GM21825 (cell line): Measurements from ENCODE around the gene SNN.

Experiments
- ATAC-seq: cut with Tn5 transposase; IDR thresholded peaks from one replicate; pipeline ENCODE4 v1.9.1; 2021; ENCODE audit warnings: mild to moderate bottlenecking, moderate library complexity; ENCODE audit not compliant: unreplicated experiment

SNN gene

GRCh38 chr16:11667824-11668622 is at the start of gene SNN:
SNN (plus strand) TSS chr16:11668455; CDS start chr16:11676060, 7,605 bp downstream.
- peak; percentile 45 for ATAC-seq

- no peak for ATAC-seq
Measured at GRCh38 chr16:11619327-11619851, 48.9 kb upstream of the SNN start.

DNA sequence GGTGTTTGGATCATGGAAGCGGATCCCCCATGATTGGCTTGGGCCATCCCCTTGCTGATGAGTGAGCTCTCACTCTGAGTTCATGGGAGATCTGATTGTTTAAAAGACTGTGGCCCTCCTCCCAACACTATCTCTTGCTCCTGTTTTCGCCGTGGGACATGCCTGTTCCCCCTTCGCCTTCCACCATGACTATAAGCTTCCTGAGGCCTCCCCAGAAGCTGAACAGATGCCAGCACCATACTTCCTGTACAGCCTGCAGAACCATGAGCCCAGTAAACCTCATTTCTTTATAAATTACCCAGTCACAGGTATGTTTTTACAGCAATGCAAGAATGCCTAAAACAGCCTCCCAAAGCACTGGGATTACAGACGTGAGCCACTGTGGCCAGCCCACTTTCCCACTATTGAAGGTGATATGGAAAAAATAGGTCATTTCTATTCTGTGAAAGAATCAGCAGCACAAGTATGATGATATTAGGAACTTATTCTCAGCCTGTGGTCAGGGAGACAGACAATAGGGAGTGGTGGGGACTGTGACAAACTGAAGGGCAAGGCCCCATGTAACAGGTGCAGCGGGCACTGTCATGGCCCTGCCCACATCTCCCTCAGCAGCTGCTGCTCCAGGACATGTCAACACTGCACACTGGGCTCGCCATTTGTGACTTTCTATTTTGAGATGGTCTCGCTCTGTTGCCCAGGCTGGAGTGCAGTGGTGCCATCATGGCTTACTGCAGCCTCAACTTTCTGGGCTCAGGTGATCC is 47.8 kb upstream of the SNN start:
- no peak for ATAC-seq

GRCh38 chr16:11621539-11621919 is 46.7 kb upstream of the SNN start:
- ATAC-seq, result no peak

GRCh38 chr16:11621920-11622651 is 46.2 kb upstream of the SNN start:
- no peak for ATAC-seq

DNA sequence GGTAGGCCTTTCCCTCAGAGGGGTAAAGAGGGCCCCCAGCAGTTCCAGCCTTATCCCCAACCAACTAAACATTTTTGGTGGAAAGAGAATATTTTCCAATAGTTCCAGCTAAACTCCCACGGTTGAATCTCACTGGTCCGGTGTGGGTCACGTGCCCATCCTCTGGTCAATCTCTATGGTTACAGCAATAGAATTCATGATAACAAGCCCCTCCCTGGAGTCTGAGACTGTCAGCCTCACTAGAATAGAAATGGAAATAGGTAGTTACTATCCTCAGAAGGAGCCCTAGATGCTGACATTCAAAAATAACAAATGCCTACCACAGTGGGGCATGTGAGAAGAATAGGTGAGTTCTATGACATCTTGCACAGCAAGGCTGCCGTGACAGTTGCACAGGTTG is 44.0 kb upstream of the SNN start:
- no peak for ATAC-seq

DNA sequence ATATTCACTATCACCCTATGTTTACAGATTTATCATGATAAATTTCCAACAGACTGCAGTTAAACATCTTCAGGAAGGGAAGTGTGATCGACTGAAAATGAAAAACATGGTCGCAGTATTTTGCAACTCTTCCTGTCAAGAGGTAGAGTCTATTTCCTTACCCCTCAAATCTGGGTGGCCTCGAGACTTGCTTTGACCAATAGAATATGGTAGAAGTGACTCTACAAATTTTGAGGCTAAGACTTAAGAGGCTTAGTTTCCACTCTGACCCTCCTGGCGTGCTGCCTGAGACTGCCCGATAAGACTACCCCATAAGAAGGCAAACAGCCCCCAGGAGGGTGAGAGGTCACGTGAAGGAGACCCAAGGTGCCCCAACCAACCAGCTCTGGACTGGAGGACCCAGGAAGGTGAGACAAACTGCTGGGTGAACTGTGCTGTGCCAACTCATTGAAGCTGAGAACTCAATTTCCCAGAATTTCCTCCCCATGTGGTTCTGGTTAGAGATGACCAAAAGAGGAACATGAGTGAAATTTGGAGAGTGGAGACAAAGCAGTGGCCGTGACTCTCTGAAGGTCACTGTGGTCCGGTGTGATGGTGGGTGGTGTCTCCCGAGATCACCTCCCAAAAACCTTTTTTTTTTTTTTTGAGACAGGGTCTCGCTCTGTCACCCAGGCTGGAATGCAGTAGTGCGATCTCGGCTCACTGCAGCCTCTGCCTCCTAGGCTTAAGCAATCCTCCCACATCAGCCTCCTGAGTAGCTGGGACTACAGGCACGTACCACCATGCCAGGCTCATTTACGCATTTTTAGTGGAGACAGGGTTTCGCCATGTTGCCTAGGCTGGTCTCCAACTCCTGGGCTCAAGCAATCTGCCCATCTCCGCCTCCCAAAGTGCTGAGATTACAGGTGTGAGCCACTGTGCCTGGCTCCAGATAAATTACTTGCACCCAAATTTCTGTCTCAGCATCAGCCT is 43.3 kb upstream of the SNN start:
- ATAC-seq, result no peak

- no peak for ATAC-seq
Measured at GRCh38 chr16:11625769-11626168, 42.5 kb upstream of the SNN start.

DNA sequence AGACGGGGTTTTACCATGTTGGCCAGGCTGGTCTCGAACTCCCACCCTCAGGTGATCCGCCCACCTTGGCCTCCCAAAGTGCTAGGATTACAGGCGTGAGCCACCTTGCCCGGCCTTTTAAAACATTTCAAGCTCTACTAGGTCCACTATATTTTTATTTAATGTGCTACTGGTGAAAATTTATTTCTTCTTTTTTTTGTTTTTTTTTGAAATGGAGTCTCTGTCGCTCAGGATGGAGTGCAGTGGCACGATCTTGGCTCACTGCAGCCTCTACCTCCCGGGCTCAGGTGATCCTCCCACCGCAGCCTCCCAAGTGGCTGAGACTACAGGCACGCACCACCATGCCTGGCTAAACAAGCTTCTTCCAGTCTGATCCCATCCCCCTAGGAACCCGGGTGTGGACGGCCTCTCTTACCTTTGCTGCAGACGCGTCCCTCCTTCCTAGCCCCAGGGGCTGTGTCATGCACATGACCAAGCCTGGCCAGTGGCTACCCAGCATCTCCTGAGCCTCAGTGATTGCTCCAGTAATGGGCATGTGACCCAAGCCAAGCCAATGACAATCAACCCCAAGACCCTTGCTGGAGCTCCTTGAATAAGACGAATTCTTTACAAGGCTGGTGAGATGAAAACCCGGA is 41.5 kb upstream of the SNN start:
- no peak for ATAC-seq

DNA sequence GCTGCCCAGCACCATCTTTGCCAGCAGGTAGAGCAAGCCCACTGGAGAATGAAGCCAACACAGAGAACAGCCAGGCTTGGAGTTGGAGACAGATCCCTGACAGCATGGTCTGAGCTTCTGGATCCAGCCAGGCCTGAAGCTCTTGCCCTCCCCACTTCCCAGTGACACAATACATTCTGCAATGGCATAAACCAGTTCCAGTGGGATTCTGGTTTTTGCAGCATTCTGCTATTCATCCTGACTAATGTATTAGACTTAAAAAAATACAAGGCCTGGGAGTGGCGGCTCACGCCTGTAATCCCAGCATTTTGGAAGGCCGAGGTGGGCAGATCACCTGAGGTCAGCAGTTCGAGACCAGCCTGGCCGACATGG is 41.0 kb upstream of the SNN start:
- ATAC-seq, result no peak

GRCh38 chr16:11627822-11628457 is 40.3 kb upstream of the SNN start:
- ATAC-seq, result no peak

DNA sequence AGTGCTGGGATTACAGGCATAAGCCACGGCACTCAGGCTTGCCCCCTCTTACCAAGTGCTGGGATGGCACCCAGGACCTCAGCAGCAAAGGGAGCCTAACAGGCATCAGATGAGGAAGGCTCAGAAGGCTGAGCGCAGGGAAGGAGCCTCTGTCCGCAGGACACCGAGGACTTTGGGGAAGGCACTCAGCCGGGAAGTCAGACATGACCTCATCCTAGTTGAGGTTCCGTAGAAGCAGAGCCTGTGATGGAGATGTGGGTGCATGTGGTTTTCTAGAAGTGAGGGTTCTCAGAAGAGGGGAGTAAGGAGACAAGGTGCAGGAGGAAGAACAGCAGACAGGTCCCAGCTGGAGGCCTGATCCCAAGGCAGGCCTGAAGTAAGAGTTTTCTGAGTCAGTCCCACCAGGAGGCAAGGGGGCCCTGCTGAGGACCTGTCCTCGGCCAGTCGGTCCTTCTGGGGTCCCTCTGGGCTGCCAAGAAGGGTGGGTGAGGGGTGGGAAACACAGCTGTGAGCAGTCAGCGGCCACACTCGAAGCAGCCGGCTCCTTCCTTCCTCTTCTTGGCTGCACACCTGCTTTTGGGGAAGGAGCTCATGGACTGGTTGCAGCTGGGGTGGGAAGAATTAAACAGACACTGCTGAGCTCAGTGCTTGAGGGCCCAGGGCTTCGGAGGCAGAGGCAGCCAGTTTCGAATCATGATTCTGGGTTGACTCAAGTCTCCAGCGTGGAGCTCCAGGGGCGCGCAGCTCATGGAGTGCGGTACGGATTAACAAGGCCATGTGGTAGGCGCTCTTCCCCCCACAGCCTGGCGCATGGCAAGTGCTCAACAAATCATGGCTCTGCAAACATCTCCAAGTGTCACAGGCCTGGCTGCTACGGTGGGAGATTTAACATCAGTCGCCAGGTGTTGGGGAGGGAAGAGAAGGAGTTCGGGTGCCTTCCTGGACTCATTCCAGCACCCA is 38.9 kb upstream of the SNN start:
- ATAC-seq, result no peak

DNA sequence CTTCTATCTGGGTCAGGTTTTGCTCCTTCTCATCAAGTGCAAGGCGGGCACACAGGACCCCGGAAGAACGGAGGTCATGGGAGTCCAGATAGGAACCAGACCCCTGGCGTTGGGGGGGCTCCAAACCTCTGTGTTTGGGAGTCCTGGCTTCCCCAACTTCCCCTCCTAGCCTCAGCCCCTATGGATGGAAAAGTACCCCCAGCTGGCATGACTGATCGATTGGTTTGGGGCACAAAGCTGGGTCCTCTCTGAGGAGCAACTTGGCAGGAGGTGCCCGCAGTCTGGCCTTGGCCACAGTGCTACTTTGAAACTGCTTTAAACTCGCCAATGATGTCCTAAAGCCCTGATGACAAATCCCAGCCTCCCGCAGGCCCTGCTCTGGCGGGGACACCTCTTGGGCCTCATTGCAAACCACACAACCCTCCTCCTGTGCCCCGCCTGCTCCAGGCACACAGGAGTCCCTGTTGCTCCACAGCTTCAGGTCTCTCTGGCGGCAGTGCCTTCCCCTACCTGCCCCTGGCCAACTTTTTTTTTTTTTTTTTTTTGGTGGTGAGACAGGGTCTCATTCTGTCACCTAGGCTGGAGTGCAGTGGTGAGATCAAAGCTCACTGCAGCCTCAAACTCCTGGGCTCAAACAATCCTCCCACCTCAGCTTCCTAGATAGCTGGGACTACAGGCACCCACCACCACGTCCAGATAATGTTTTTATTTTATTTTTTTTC is 38.0 kb upstream of the SNN start:
- no peak for ATAC-seq

- no peak for ATAC-seq
Measured at GRCh38 chr16:11630768-11631056, 37.5 kb upstream of the SNN start.

DNA sequence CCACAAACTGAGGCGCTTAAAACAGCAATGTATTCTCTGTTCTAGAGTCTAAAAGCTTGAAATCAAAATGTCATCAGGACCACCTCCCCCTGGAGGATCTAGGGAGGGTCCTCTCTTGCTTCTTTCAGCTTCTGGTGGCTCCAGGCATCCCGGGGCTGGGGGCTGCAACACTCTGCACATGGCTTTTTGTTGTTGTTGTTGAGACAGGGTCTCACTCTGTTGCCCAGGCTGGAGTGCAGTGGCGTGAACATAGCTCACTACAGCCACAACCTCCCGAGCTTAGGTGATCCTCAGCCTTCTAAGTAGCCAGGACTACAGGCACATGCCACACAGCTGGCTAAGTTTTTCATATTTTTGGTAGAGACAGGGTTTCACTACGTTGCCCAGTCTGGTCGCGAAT is 37.0 kb upstream of the SNN start:
- ATAC-seq, result no peak

DNA sequence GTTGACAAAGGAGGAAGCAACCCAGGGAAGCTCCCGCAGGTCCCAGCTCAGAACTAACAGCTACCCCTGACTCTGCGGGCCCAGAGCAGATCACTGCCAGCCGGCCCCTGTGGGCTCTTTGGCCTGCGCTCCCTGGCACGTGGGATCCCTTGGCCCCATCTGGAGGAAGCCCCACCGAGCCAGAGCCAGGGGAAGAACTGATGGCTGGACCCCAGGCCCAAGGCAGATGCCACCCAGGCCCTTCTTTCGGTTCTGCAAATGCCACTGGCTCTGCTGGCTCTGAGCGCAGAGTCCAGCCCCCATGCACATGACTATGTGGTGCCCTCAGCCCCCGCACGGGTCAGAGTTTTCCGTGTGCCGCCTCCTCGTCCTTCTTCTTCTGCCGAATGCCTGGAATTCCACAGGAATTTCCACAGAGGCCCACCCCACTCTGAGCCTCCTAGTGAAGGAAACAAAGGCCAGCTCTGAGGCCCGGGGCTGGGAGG is 35.8 kb upstream of the SNN start:
- ATAC-seq, result no peak

- no peak for ATAC-seq
Measured at GRCh38 chr16:11633113-11633512, 35.1 kb upstream of the SNN start.

- no peak for ATAC-seq
Measured at GRCh38 chr16:11634312-11634711, 33.9 kb upstream of the SNN start.
